Keratinocyte (primary cell): ENCODE data around the gene STARD5. TPM values are rescaled to one million over a fixed set of nuclear protein-coding genes. Genes with fewer than 3 reads are reported as not detected.

Experiments
- DNase-seq: peaks from one replicate; pipeline ENCODE4 v3.0.0-alpha.2; 2011; ENCODE audit warnings: low read depth, missing footprints, low spot score
- FAIRE-seq: peaks from 2 replicates; lab custom pipeline; 2011; peaks lifted over from hg19 to GRCh38; lab: Jason Lieb, UNC
- H2AFZ ChIP-seq: 2 replicates; pipeline ENCODE4 v1.6.0; 2012; ENCODE audit warnings: low read length, control low read depth, inconsistent platforms; ENCODE audit not compliant: control insufficient read depth
- H3K27ac ChIP-seq: 2 replicates; pipeline ENCODE4 v1.5.1; 2011; ENCODE audit warnings: low read length; ENCODE audit not compliant: control insufficient read depth, insufficient read depth
- H3K27me3 ChIP-seq: 3 replicates; pipeline ENCODE4 v1.6.0; 2011; ENCODE audit warnings: low read length; ENCODE audit not compliant: control insufficient read depth, insufficient read depth; ENCODE audit errors: extremely low read depth
- H3K36me3 ChIP-seq, 2 experiments: 2 replicates in 1 of 2; 3 replicates in 1 of 2; pipeline ENCODE4 v1.5.1; 2011; ENCODE audit warnings: low read length in 2 of 2, mild to moderate bottlenecking in 1 of 2; ENCODE audit not compliant: control insufficient read depth in 2 of 2, insufficient read depth in 2 of 2; ENCODE audit errors: extremely low read depth in 1 of 2
- H3K4me1 ChIP-seq: 3 replicates; pipeline ENCODE4 v1.5.1; 2011; ENCODE audit warnings: low read length; ENCODE audit not compliant: control insufficient read depth, insufficient read depth; ENCODE audit errors: extremely low read depth
- H3K4me2 ChIP-seq: 3 replicates; pipeline ENCODE4 v1.6.0; 2011; ENCODE audit warnings: low read depth, low read length; ENCODE audit not compliant: control insufficient read depth, insufficient read depth; ENCODE audit errors: extremely low read depth
- H3K4me3 ChIP-seq, 3 experiments: fragments of 200-600 bp in 1 of 3; sonication (generic) in 1 of 3; 2 replicates in 2 of 3; 3 replicates in 1 of 3; pipeline ENCODE4 v1.5.1; 2011 to 2016; ENCODE audit warnings: low read length in 3 of 3, mild to moderate bottlenecking in 3 of 3, control low read depth in 2 of 3, inconsistent platforms in 1 of 3, low read depth in 1 of 3, mixed read lengths in 1 of 3, mixed run types in 1 of 3, moderate library complexity in 1 of 3; ENCODE audit not compliant: control insufficient read depth in 2 of 3, insufficient read depth in 2 of 3; ENCODE audit errors: extremely low read depth in 1 of 3
- H3K79me2 ChIP-seq: 2 replicates; pipeline ENCODE4 v1.6.0; 2012; ENCODE audit warnings: low read length; ENCODE audit not compliant: control insufficient read depth, insufficient read depth
- H3K9ac ChIP-seq: 3 replicates; pipeline ENCODE4 v1.6.0; 2011; ENCODE audit warnings: low read length; ENCODE audit not compliant: control insufficient read depth, insufficient read depth; ENCODE audit errors: extremely low read depth
- H3K9me1 ChIP-seq: 3 replicates; pipeline ENCODE4 v1.6.0; 2011; ENCODE audit warnings: low read length; ENCODE audit not compliant: control insufficient read depth, insufficient read depth; ENCODE audit errors: extremely low read depth
- H3K9me3 ChIP-seq: 2 replicates; pipeline ENCODE4 v1.5.1; 2012; ENCODE audit warnings: low read depth, low read length; ENCODE audit not compliant: control insufficient read depth
- H4K20me1 ChIP-seq: 3 replicates; pipeline ENCODE4 v1.6.0; 2011; ENCODE audit warnings: low read length; ENCODE audit not compliant: control insufficient read depth, insufficient read depth; ENCODE audit errors: extremely low read depth
- EZH2 ChIP-seq: IDR thresholded peaks from one replicate; pipeline ENCODE4 v1.6.1; 2012; ENCODE audit warnings: inconsistent platforms, mild to moderate bottlenecking, low read length, moderate library complexity
- dilution Hi-C: fragments of 300-500 bp; cut with MboI; formaldehyde crosslinking; loops from one replicate; pipeline ENCODE4 v1.7.0; 2020; ENCODE audit warnings: low sequenced_read_pairs; ENCODE audit not compliant: extremely low pct_ligation_motif_present
- polyA plus RNA-seq, 5 experiments: library from polyadenylated mRNA; depleted of rRNA in 3 of 5; stranded (reverse) in 3 of 5; stranded (forward) in 1 of 5; unstranded in 1 of 5; fragments of >200 nt; gene quantifications; 1 replicate in 1 of 5; 2 replicates in 3 of 5; 3 replicates in 1 of 5; pipeline versions ENCODE4 v1.2.1 to v1.2.3, GENCODE V29; 2011 to 2012; ENCODE audit warnings: missing spikeins in 2 of 5, low read depth in 1 of 5, low replicate concordance in 1 of 5
- TF ChIP-seq, protein P1 (sequence below), 3 experiments: IDR thresholded peaks in 1 of 3; conservative IDR thresholded peaks in 1 of 3; optimal IDR thresholded peaks in 1 of 3; 2 replicates in 2 of 3; 3 replicates in 1 of 3; pipeline versions ENCODE3 to v1.5.1; 2011; ENCODE audit warnings: low read length in 3 of 3, mild to moderate bottlenecking in 3 of 3, moderate library complexity in 2 of 3, control low read depth in 1 of 3, inconsistent platforms in 1 of 3; ENCODE audit not compliant: insufficient read depth in 2 of 3; ENCODE audit errors: extremely low read depth in 1 of 3

STARD5 gene
- polyA plus RNA-seq, 1 donor (not counting 4 experiments of a cell fraction or from before 2014, with no cell fraction given) = 38.8 TPM

DNA sequence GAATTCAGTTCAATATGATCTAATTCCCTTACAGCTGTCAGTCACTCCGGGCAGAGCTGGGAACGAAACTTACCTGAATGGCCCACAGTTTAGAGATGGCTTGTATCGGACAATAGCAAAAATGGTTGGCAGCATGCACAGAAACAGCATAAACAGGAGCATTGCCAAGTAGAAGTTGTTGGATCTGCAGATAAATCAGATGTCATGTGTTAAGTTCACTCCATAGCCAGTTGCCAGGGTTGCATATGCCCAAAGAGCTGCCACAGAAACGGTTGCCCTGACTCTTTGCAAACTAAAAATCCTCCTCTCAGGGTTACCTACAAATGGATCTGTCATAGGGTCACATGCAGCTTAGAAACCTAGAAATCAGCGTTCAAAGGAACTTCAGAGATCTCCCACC is 15.4 kb upstream of the STARD5 start:
- dilution Hi-C loops = no loop called here
- Histone ChIP-seq H3K9ac (no peak overlapping the region), H3K4me2 (no peak overlapping the region), H3K27me3 (peaks cover 9% of the 10 kb centered on the region), H2AFZ (no peak overlapping the region), H3K9me1 (no peaks in the 10 kb centered on the region), H3K4me1 (peaks cover 3% of the 10 kb centered on the region), H4K20me1 (no peaks in the 10 kb centered on the region), H3K9me3 (no peaks in the 10 kb centered on the region), H3K4me3 (no peak overlapping the region), H3K36me3 (no peaks in the 10 kb centered on the region), H3K79me2 (no peaks in the 10 kb centered on the region), H3K27ac (no peak overlapping the region)
- no peak for DNase-seq
- no peak for FAIRE-seq
- TF ChIP-seq, protein P1, sequence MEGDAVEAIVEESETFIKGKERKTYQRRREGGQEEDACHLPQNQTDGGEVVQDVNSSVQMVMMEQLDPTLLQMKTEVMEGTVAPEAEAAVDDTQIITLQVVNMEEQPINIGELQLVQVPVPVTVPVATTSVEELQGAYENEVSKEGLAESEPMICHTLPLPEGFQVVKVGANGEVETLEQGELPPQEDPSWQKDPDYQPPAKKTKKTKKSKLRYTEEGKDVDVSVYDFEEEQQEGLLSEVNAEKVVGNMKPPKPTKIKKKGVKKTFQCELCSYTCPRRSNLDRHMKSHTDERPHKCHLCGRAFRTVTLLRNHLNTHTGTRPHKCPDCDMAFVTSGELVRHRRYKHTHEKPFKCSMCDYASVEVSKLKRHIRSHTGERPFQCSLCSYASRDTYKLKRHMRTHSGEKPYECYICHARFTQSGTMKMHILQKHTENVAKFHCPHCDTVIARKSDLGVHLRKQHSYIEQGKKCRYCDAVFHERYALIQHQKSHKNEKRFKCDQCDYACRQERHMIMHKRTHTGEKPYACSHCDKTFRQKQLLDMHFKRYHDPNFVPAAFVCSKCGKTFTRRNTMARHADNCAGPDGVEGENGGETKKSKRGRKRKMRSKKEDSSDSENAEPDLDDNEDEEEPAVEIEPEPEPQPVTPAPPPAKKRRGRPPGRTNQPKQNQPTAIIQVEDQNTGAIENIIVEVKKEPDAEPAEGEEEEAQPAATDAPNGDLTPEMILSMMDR (optimal IDR thresholded peaks at IDR 0.05 in 1 of 3, IDR thresholded peaks at IDR 0.05 in 1 of 3, conservative IDR thresholded peaks at IDR 0.05 in 1 of 3; ENCODE audit: extremely low read depth in 1 of 3, insufficient read depth in 2 of 3, low read length in 3 of 3) = no peak
- TF ChIP-seq EZH2 = no peak

DNA sequence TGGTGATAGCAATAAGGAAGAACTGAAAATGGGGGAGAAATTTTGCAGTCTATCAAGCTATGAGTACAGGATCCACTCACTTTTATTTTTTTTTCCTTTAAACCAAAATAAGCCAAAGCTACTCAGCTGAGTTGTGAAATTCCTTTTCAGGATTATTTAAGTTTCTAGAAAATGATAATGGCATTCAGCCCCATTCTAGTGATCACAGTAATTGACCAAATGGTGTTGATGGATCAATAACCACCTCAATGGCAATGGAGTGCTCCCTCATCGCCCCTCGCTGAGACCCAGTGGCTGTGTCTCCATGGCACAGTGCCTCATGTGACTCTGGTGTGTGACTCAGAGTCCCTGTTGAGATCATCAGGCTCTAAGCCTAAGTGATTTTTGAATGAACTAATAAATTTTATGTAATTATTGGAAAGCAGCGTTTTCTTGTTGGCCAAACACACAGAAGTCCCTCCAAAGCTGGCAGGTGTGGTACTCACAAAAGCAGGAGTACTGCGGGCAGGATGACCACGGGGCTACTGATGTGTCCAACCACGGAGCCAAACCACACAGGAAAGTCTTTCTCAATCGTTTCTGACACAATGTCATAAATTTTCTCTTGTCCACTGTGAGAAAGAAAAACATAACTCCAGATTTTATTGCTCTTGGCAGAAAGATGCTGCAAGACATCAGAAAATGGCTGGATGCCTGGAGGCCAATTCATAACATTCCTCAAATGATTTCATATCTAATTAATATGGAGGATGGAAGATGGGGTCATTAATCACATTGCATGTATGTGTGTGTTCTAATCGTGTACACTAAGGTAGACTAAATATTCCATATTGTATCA is 14.4 kb upstream of the STARD5 start:
- no peak overlapping the region for H3K9ac ChIP-seq
- H2AFZ ChIP-seq = no peak overlapping the region
- dilution Hi-C loops = no loop called here

More for the DNA sequence above, 14.4 kb upstream of the STARD5 start:
- FAIRE-seq (no peak), DNase-seq (no peak)
- TF ChIP-seq, protein P1 (optimal IDR thresholded peaks at IDR 0.05 in 1 of 3, IDR thresholded peaks at IDR 0.05 in 1 of 3, conservative IDR thresholded peaks at IDR 0.05 in 1 of 3; ENCODE audit: extremely low read depth in 1 of 3, insufficient read depth in 2 of 3, low read length in 3 of 3) = no peak
- TF ChIP-seq EZH2 = no peak
- Histone ChIP-seq H3K4me3 (no peak overlapping the region), H3K9me3 (no peaks in the 10 kb centered on the region), H3K27me3 (peaks cover 9% of the 10 kb centered on the region), H3K27ac (no peak overlapping the region), H4K20me1 (no peaks in the 10 kb centered on the region), H3K36me3 (no peaks in the 10 kb centered on the region), H3K4me1 (peaks cover 3% of the 10 kb centered on the region), H3K79me2 (no peaks in the 10 kb centered on the region), H3K9me1 (no peaks in the 10 kb centered on the region), H3K4me2 (no peak overlapping the region)
